ENCODE results near the gene DOCK3. TPM values are rescaled to one million over a fixed set of nuclear protein-coding genes. Genes with fewer than 3 reads are reported as not detected.

The DOCK3 gene
- total RNA-seq, 1 experiment from 2014 or later: 8.3 TPM

GRCh38 chr3:51269466-51269865, 594.7 kb downstream of the DOCK3 start:
- Histone ChIP-seq H2BK12ac (ENCODE audit: insufficient read length, low read depth, low read length) (no peak overlapping the region), H3K79me1 (ENCODE audit: insufficient read depth, low read depth, low read length, poor library complexity, severe bottlenecking) (no peaks in the 10 kb centered on the region), H2BK5ac (ENCODE audit: insufficient read length, low read length) (no peak overlapping the region), H3K4ac (ENCODE audit: low read depth, low read length) (no peak overlapping the region), H3K9ac (ENCODE audit: extremely low read depth, insufficient read length, low read length) (no peak overlapping the region), H3K79me2 (ENCODE audit: insufficient read depth, low read length) (no peaks in the 10 kb centered on the region), H3K4me1 (ENCODE audit: insufficient read depth, low read length) (no peaks in the 10 kb centered on the region), H2BK15ac (ENCODE audit: low read depth, low read length) (no peak overlapping the region), H3K9me3 (ENCODE audit: control insufficient read depth, low read depth, low read length) (no peaks in the 10 kb centered on the region), H3K23me2 (ENCODE audit: insufficient read length, low read depth, low read length, poor library complexity, severe bottlenecking) (no peaks in the 10 kb centered on the region), H3K23ac (ENCODE audit: insufficient read length, low read depth, low read length) (no peak overlapping the region), H3T11ph (ENCODE audit: low read length) (no peak overlapping the region), H3K27me3 (ENCODE audit: insufficient read depth, low read length) (no peaks in the 10 kb centered on the region), H4K5ac (ENCODE audit: insufficient read length, low read depth, low read length) (no peak overlapping the region), H3K56ac (ENCODE audit: insufficient read length, low read depth, low read length) (no peak overlapping the region), H4K8ac (replicated peaks; ENCODE audit: insufficient read length, low read depth, low read length) (no peak overlapping the region), H3K27ac (ENCODE audit: insufficient read length, low read depth, low read length) (no peak overlapping the region), H2AK5ac (ENCODE audit: insufficient read length, low read length) (no peak overlapping the region), H4K91ac (ENCODE audit: insufficient read length, low read depth, low read length) (no peak overlapping the region), H3K4me2 (ENCODE audit: insufficient read depth, insufficient read length, low read length) (no peak overlapping the region), H2BK120ac (ENCODE audit: low read depth, low read length, poor library complexity, severe bottlenecking) (no peak overlapping the region), H3K14ac (ENCODE audit: insufficient read depth, low read length) (no peak overlapping the region), H2BK20ac (ENCODE audit: low read depth, low read length, poor library complexity, severe bottlenecking) (no peak overlapping the region), H3K18ac (ENCODE audit: insufficient read length, low read depth, low read length) (no peak overlapping the region), H4K20me1 (ENCODE audit: control insufficient read depth, insufficient read depth, insufficient read length) (no peaks in the 10 kb centered on the region), H2AFZ (ENCODE audit: low read length) (no peak overlapping the region)
- no peak for DNase-seq
- Mint-ChIP-seq H3K27me3 (ENCODE audit: low read depth) (no peaks in the 10 kb centered on the region), H3K4me3 (no peak overlapping the region), H3K4me1 (no peaks in the 10 kb centered on the region), H3K36me3 (ENCODE audit: insufficient read depth in 1 of 3, low read depth in 3 of 3) (peaks cover 0 to 19% (median 0%) of the 10 kb centered on the region in 3 experiments; a peak in 4 of 7 replicates), H3K9me3 (peaks cover 14 to 20% of the 10 kb centered on the region in 2 experiments), H3K27ac (no peak overlapping the region)
- TF ChIP-seq CTCF (conservative IDR thresholded peaks at IDR 0.05): no peak

All from H9 (cell line).